GM10847 (cell line): Measurements from ENCODE around the gene ICE1.

ENCODE experiments used
- POLR2A ChIP-seq: IDR thresholded peaks from 2 replicates; pipeline ENCODE4 v1.6.1; 2011; ENCODE audit not compliant: insufficient read length; ENCODE audit errors: extremely low read depth

Gene ICE1

DNA sequence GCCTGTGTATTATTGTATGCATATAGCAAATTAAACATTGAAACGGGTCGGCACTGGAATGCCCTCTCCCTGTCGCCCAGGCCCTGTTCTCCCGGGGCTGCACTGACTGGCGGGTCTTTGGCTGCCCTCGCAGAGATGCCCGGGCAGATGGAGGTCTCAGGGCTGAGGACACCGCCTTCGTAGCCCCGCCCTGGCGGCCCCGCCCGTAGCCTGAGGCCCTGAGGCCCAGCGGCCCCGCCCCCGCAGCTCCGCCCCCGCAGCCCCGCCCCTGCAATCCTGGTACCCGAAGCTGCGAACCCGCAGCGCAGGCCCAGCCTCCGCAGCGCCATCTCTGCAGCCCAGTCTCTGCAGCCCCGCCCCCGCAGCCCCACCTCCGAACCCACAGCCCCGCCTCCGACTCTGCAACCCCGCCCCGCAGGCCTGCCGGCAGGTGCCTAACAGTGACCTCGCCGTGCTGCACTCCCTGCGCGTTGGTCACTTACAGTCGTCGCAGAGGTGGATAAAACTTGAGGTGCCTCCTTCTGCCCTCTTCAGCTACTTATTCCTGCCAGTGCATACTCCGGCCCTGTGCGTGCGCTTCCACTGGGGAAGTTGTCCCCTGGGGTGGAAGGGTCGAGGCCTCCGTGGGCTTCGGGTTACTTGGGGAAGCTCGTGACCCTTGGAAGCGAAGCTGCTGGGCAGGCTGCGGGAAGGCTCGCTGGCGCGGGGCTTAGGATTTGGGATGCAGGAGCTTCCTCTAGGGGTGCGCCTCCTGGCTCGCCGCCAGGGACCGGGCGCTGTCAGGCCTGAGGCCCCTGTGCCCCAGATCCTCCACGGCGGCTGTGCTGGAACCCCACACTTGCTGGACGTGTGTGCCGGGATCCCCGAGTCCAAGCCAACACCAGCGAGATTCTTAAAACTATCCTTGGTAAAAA, 72.3 kb downstream of the ICE1 start:
- no peak for TF ChIP-seq POLR2A

DNA sequence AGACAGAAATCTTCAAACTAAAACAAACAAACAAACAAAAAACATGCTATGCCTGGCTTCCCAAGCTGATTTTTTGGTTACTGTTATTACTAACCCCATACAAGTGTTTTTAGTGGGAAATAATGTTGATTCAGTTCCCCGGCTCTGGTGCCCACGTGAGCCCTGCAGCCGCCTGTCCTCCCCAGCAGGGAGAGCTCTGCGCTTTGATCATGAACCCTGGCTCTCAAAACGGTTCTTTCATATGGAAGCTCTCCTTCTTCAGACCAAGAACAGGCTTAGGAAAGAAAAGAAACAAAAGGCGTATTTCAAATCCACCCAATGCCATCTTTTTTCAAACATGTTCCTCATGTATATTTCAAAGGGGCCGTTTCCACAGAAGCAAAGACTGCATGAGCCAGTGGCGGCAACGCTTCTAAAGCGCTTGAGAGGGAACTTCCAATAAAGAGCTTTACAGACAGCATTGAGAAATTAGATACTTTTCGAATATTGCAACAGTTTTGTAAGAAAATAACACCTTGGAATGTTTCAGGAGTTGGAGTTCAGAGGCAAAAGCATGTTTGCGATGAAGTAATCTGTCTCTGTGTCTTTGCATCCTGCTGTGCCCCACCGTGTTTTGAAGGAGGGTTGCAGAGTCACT, 74.8 kb downstream of the ICE1 start:
- no peak for TF ChIP-seq POLR2A

DNA sequence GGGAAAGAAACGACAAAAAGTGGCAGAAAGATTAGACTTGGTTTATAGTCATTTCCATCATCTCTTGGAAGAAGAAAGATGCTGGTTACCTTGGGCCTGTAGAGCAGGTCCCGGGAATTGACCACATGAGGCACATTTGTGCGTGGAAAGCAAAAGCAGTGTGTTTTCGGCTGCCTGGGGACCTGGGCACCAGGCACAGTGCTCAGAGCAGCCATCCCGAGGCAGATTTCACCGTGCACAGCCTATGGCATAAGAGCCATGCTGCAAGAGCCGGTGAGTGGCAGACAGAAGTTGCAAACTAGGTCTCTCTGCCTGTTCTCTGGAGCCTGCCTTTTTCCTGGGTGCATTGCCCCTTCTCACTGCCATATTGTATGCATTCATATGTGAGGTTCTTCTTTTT, 77.0 kb downstream of the ICE1 start:
- TF ChIP-seq POLR2A = no peak

DNA sequence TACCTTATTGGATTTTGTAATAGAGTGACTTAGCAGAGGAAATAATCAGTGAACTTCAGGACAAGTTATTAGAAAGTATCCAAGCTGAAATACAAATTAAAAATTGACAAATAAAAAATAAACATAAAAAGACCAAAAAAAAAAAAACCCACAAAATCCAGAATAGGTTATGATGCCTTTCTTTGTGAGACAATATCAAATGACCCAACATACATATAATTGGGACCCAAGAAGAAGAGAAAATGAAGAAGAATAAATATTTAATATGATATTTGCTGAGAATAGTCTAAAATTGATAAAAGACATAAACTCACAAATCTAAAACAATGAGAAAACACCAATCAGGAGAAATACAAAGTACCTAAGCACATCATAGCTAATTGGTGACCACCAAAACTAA, 81.8 kb downstream of the ICE1 start:
- no peak for TF ChIP-seq POLR2A

DNA sequence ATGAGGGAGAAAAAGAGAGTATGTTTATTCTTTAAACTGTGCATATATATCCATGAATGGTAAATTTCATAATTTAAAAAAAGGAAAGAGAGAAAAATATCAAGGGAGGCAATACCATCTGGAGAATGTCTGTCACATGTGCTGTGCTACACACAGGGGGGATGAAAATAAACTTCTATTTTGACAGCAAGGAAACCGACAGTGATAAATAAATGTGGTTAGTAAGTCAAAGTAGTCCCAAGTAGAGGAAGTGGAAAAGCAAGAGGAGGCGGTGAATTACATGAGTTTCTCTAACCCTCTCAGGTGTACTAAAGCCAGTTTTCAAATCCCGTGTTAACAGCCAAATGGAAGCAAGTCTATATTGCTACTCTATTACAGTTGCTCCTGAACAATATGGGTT, 83.3 kb downstream of the ICE1 start:
- no peak for TF ChIP-seq POLR2A

DNA sequence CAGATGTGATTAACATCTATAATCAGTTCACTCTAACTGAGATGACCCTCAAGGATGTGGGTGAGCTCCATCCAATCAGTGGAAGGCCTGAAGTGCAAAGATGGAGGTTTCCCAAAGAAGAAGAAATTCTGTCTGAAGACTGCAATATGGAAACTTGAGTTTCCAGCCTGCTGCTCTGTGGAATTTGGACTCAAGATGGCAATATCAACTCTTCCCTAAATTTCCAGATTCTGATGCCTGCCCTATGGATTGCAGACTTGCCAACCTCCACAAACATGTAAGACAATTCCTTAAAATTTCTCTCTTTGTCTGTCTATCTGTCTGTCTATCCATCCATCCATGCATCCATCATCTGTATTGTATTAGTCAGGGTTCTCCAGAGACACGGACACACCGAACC, 85.9 kb downstream of the ICE1 start:
- TF ChIP-seq POLR2A = no peak

DNA sequence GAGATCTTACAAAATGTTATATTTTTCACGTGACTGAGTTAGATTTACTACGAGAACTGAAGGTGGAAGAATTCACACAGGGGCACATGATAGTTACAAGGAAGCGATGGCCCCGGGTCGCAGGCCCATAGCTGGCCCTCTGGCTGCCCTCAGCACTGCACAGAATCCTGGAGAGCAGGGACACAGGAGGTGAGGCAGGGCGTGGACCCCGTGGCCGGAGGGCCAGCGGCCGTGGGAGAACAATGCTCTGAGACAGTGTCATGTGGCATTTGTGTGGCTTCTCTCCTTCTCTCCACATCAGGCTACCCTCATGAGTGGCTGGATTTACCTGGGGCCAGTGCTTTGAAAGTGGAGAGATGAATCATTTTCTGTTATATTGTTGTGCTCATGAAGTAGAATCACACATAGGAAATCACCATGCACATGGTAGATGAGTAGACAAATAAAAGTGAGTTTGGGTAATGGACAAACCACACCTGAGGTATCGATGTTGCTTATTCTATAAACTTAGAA, 89.5 kb downstream of the ICE1 start:
- TF ChIP-seq POLR2A = no peak

DNA sequence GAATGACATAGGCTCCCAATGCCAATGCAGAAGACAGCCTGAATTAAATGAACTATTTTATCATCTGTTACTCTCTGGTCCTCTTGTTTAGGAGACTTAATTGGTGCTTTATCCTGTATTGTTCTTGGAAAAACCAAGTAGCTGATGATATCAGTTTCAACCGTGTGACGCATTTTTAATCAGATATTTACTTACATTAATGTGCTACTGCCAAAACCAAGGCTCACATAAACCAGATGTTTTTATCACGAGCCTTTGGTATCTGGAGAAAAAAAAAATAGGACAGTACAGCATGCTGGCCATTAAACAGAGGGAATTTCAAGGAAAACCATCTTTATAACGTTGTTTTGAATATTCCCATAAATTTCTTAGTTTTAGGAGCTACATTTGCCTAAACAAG, 90.1 kb downstream of the ICE1 start:
- TF ChIP-seq POLR2A = no peak

DNA sequence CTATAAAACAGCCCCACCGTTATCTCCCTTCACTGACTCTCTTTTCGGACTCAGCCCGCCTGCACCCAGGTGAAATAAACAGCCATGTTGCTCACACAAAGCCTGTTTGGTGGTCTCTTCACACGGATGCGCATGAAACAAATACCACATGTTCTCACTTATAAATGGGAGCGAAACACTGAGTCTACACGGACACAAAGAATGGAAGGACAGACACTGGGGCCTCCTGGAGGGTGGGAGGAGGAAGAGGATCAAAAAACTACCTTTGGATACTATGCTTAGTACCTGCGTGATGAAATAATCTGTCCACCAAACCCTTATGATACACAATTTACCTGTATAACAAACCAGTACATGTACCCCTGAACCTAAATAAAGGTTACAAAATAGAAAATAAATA, 98.6 kb downstream of the ICE1 start:
- no peak for TF ChIP-seq POLR2A

DNA sequence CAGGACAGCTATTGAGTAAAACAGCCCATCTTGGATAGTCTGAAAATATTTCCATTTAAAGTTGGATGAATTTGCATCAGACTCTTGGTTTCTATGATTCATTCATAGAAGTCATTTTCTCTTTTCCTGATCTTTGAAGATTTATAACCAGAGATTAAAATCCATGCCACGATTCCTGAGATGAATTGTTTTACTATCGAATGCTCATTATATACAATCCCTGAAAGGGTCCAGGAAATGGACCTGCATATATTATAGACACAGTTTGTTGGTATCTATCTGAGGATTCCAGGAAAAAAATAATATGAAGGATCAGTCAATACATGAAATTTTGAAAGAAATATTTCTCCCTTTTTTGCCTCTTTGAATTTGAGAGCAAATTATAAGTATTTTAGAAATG, 99.0 kb downstream of the ICE1 start:
- no peak for TF ChIP-seq POLR2A

DNA sequence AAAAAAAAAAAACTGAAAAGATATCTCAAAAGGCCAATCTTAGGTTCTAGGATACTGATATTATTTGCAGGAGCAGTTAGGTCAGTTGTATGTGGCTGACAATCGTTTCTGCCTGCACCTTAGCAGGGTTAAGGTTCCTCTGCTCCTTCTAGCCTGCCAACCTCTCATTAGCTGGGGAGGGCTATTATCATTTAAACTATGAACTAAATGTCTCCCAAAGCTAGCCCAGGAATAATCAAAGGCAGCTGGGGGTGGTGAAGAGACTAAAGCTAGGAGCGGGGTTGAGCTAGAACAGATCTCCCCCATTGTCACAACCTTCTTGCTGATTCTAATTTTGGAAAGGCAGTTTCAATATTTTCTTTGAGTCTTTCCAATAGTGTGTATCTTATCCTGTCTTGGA, 99.9 kb downstream of the ICE1 start:
- TF ChIP-seq POLR2A = no peak

DNA sequence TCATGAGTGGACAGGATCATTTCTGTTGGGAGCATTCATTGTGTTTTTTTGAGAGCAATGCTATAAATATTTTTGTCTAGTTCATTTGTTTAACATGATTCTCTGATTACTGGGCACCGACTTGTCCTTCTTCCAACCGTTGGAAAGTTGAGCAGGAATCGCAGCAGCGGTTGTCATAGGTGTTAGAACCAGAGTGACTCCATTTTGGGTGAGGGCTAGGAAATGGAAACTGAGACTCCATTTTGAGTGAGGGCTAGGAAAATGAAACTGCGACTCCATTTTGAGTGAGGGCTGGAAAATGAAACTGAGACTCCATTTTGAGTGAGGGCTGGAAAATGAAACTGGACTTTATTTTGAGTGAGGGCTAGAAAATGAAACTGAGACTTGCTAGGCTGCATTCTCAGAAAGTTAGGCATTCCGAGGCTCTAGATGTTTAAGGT, 100.6 kb downstream of the ICE1 start:
- no peak for TF ChIP-seq POLR2A

DNA sequence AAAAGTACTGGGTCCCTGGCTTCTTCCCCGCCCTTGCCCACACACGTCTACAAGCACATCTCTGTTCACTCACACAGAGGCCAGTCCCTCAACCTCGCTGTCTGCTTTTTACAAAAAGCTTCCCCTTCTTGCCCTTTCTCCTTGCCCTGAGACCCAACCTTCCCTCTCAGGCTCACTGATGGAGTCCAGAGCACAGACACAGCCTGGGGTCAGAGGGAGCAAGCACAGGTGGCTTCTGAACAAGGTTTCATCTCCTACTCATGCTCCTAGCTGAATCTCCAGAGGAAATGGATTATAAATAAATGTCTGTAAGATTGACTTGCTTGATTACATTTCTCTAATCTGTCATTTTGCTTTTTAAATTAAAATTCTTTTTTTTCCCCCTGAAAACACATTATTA, 101.8 kb downstream of the ICE1 start:
- TF ChIP-seq POLR2A = no peak

DNA sequence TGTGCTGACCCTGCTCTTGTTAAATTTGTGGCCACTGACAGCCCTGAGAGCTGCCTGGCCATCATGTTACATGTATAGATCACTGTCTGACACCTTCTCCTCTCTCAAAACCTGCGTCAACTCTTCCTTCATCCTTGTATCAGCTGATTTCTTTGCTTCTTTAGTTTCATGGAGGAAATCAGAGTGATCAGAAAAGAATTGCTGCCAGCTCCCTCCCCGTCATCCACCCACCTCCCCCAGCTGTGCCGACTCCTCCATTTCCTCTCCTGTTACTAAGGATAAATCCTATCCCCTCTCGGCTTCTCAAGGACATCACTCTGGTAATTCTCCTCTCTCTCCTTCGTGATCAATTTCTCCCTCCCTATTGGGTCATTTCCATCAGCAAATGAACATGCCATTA, 108.9 kb downstream of the ICE1 start:
- TF ChIP-seq POLR2A = no peak

DNA sequence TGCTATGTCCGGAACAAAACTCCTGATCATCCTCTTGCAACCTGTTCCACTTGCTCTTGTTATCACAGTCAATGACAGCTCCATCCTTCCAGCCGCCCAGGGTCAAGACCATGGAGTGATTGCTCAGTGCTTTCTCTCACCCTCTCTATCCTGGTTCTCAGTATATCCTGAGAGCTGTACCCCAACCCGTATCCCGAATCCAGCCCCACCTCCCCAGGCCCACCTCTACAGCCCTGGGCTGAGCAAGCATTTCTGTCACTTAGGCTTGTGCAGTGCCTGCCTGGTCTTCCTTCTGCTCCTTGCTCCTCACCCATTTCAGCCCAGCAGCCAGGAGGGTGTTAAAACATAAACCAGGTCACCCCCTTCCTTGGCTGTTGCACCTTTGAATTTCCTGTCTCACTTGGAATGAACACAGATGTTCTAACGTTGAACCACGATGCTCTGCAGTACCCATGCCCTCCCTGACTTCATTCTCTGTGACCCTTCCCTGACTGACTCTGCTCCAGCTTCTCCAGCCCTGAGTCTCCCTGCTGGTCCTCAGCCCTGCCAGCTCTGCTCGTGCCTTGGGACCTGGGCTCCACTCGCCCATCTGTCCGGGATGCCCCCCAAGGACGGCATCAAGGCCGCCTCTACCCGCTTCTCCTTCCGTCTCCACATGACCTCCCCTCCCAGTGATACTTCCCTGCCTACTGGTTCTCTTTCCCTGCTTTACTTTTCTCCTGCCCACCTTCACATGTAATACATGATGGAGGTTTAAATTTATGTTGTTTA, 110.0 kb downstream of the ICE1 start:
- TF ChIP-seq POLR2A = no peak

DNA sequence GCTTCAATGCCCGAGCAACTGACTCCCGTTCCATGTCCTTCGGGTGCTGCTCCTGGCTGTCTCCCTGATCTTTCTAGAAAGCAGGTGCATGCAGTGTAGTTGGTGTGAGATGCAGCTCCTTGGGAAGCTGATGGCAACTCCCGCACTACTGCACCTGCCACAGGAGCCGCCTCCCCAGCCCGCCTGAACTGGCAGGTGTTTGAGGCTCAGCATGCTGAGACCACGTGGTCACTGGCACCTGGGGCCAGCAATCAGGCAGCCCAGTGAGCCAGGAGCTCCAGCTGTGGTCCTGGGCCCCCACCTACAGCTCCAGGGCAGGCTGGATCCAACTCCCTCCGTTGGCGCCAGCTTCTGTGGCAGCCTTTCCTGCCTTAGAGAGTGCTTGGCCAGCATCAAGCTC, 111.5 kb downstream of the ICE1 start:
- no peak for TF ChIP-seq POLR2A

DNA sequence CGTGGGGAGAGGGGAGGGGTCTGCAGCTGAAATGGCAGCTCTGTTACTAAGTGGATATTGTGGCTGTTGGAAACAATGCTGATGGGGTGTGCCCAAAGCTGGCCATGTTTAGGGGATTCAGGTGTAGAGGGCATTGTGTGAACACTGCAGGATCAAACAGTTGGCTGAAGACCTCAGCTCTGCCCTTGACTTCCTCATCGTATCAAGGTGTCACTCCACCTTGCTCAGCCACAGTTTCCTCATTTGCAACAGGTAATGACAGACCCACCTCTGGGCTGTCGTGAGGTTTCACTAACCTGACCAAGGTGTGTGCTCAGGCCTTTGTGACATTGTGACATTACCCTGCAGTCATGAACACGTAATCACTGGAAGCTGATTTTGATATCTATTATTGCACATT, 111.9 kb downstream of the ICE1 start:
- no peak for TF ChIP-seq POLR2A
